HG02610 (cell line): Measurements from ENCODE around the gene LTBP2.
"Not testable (repeated sequence)": the region's sequence is repeated elsewhere in the genome, so short reads cannot be mapped to it uniquely, and the experiment has no call there.

Source experiments
- ATAC-seq: cut with Tn5 transposase; IDR thresholded peaks from one replicate; pipeline ENCODE4 v1.9.1; 2021; ENCODE audit warnings: mild to moderate bottlenecking, moderate library complexity; ENCODE audit not compliant: unreplicated experiment

Gene LTBP2

GRCh38 chr14:74554742-74555362, 57.2 kb downstream of the LTBP2 start:
- ATAC-seq, result no peak

DNA sequence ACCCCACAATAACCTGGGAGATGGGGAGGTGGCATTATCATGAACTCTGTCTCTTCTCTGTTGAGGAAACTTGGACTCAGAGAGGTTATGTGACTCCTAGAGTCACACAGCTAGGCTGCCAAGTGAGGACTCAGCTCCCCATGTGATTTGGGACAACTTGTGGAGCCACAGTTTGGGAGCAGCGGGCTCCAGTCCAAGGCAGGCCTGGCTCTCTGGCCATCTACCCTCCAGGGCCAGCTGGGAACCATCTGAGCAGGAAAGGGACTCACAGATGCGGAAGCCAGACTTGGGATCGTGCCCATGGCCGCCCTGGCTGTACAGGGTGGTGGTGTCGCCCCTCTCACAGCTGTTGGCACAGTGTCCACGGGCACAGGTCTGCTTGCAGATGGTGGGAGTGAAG, 59.4 kb downstream of the LTBP2 start:
- ATAC-seq, result no peak

- no peak for ATAC-seq
Observed at GRCh38 chr14:74551431-74552371, 60.3 kb downstream of the LTBP2 start.

- ATAC-seq, result no peak
Observed at GRCh38 chr14:74551001-74551400, 61.0 kb downstream of the LTBP2 start.

- ATAC-seq, result no peak
Observed at GRCh38 chr14:74550071-74550470, 62.0 kb downstream of the LTBP2 start.

DNA sequence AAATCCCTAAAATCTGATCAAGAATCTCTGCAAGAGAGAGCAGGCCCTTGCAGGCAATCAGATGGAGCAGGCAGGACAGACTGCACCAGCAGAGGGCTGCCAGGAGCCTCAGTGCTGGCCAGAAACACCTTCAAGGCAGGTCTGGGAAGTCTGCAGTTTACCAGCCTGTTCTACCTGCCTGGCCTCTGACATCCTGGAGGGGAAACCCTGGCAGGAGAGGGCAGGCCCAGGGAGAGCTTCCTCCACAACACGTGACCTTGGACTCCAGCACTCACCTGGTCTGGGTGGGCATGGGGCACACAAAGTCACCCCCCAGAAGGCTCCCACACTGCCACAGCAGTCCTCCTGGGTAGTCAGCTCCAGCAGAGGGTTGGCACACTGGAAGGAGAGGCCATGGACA, 62.4 kb downstream of the LTBP2 start:
- ATAC-seq, result no peak

DNA sequence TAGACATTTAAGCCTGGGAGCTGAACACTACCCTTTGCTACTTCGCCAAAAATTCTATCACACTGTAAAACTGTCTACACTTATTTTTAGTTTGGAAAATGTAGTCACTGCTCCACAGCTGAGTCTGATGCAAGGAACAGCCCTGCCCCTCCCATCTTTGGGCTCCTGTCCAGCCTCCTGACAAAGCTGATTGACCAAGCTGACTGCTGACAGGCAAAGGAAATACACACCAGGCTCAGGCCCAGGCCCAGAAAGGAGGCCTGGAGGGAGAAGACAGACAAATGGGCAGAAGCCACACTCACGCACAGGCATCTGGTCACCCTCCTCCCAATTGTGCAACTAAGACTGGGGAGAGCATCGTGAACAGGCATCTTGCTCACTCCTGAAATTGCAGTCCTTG, 63.2 kb downstream of the LTBP2 start:
- no peak for ATAC-seq

GRCh38 chr14:74547331-74547927, 64.6 kb downstream of the LTBP2 start:
- no peak for ATAC-seq

DNA sequence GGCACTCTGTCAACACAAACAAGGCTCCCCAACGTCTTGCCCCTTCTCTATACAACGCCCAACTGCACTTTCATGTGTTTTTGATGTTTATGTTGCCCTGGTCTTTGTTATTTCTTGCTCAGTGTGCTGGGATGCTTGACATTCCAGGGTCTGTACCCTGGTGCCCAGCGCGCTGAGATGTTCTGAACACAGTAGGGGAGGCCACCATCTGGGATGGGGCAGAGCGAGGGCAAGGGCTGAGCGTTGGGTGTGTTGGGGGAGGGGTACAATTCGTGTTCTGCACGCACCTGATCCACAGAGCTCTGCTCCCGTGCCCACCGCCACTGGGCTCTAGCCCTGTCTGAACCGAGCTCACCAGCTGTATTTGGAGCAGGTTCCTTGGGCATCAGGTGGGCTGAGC, 65.6 kb downstream of the LTBP2 start:
- no peak for ATAC-seq

DNA sequence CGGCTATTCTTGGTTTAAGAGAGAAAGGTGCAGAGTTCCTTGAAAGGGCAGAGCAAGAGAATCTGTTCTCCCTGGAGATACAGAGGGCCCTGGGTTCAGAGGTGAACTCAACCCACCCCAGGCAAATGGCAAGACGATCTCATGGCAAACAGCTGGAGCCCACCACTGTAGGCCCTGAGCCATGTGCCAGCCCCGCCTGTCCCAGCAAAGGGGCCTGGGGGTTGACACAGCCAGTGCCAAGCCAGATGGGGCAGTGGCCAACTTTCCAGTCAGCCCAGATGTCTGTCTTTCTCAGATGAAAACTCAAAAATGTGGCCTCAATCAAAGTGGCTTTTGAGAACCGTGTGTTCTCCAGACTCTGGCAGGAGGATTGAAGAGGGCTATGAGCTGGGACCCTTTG, 66.7 kb downstream of the LTBP2 start:
- no peak for ATAC-seq

DNA sequence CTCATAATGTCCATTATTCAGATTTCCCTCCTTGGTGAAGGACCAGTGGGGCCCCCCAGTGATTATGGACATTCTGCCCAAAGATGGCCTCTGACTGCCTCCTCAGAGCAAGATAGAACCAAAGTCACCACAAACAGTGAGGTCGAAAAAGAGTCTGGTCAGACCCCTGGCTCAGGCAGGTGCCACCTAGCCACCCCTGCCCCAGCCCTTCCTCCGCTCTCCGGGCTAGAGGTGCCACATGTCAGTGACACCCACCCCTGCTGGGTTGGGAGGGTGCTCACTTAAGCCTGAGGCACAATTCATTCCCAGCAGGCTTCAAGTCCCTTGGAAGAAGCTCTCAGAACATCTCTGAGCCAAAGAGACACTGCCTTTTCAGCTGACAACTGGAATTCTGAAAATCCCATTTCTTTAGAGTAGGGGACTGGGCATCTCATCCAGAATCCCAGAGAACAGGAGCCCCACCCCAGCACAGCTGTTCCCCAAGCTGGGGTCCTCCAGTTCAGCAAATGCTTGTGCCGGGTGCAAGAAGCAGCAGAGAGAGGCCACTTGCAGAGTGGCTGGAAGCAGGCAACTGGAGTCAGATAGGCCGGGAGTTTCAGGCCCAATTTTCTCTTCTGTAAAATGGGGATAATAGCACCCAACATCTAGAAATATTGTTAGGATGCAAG, 68.1 kb downstream of the LTBP2 start:
- no peak for ATAC-seq

GRCh38 chr14:74542056-74542685, 69.9 kb downstream of the LTBP2 start:
- no peak for ATAC-seq

DNA sequence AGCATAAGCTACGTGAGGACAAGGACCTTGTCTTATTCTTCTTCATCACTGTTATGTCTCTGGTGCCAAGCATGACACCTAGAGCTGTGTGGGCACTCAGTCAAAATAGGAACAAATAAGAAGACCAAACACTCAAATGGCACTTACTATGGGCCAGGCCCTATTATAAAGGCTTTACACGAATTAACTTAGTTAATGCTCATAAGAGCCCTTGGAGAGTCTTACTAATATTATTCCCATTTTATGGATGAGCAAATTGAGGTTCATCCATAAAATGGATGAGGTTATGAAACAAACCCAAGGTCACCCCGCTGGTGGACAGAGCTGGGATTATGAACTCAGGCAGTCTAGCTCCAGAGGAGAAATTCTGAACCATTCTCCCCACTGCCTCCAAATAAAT, 70.8 kb downstream of the LTBP2 start:
- no peak for ATAC-seq

- no peak for ATAC-seq
Observed at GRCh38 chr14:74539503-74539902, 72.5 kb downstream of the LTBP2 start.

- no peak for ATAC-seq
Observed at GRCh38 chr14:74538411-74539391, 73.3 kb downstream of the LTBP2 start.

DNA sequence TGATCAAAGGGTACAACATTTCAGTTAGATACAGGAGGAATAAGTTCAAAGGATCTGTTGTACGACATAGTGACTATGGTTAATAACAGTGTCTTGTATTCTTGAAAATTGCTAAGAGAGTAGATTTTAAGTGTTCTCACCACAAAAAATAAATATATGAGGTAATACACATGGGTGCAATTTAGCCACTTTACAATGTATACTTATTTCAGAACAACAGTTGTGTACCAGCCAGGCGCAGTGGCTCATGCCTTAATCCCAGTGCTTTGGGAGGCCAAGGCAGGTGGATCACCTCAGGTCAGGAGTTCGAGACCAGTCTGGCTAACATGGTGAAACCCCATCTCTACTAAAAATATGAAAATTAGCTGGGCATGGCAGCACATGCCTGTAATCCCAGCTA, 75.7 kb downstream of the LTBP2 start:
- not testable (repeated sequence) for ATAC-seq

GRCh38 chr14:74535756-74536325, 76.2 kb downstream of the LTBP2 start:
- ATAC-seq, result no peak

DNA sequence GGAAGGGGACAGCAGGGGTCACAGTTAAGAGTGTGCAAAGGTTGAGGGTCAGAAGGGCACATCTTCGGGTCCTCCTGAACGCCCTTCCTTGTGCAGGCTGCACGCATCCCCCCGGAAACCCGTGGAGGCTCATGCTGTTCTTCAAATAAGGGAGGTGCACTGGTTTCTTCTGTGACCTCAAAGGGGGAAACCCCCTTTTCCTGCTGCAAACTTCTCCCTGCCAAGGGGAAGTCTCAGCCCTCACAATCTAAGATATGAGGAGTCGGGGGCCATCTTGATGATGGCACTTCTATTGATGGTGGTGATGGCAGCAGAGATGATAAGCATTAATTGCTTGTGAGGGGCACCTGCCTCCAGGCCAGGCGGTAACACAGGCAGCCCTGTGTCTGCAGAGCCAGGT, 78.5 kb downstream of the LTBP2 start:
- ATAC-seq, result no peak

DNA sequence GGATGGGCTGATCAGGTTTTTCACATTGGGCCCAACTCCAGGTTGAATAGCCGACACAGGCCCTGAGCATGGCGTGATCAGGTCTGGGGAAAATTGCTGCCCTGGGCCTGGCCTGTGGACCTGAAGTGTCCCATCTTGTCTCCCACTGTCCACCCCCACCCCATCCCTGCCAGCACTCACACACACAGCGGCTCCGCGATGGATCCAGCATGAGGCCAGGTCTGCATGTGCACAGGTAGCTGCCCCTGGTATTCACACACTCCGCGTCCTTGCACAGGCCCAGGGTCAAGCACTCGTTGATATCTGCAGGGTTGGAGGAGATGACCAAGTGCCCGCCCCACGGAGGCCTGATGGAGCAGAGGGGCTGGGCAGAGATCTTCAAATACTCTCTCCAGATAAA, 79.8 kb downstream of the LTBP2 start:
- no peak for ATAC-seq
